GM12878 (cell line): Measurements from ENCODE around the gene HSPA2. TPM values are rescaled to one million over a fixed set of nuclear protein-coding genes. Genes with fewer than 3 reads are reported as not detected.

ENCODE experiments used
- ATAC-seq: fragments of 200-7000 bp; cut with Tn5 transposase; 3 replicates; pipeline ENCODE4 v1.9.1; 2020; ENCODE audit warnings: mild to moderate bottlenecking, moderate library complexity
- BruUV-seq: library from RNA; stranded (reverse); fragments of 400-500 nt; replicated peaks from 2 replicates; lab custom pipeline; 2021; lab: Mats Ljungman, UMichigan
- CTCF ChIA-PET: fragments of 300-600 bp; sonication (Branson Sonifier 250); formaldehyde crosslinking; extraction: SDS; loops from one replicate; lab custom pipeline; 2021; ENCODE audit warnings: inconsistent platforms; lab: Yijun Ruan, JAX
- POLR2A ChIA-PET: fragments of 350-600 bp; formaldehyde crosslinking; extraction: SDS; loops from one replicate; lab custom pipeline; 2021; ENCODE audit warnings: inconsistent platforms; lab: Charles Lee
- RAD21 ChIA-PET: fragments of 300-600 bp; sonication (Branson Sonifier 250); formaldehyde crosslinking; loops from one replicate; lab custom pipeline; 2023; ENCODE audit warnings: antibody characterized with exemption; ENCODE audit not compliant: unreplicated experiment; lab: Charles Lee
- SMC1A ChIA-PET: fragments of 300-600 bp; sonication (Branson Sonifier 250); formaldehyde crosslinking; loops from one replicate; lab custom pipeline; 2023; ENCODE audit not compliant: unreplicated experiment, uncharacterized antibody; lab: Charles Lee
- DNase-seq: peaks from one replicate; pipeline ENCODE4 v3.0.0-alpha.2; 2011; ENCODE audit warnings: low read depth, low spot score
- FAIRE-seq: peaks from 3 replicates; lab custom pipeline; 2011; peaks lifted over from hg19 to GRCh38; lab: Jason Lieb, UNC
- H2AFZ ChIP-seq: 2 replicates; pipeline ENCODE4 v1.6.0; 2011; ENCODE audit warnings: low read depth, low read length, control low read depth; ENCODE audit not compliant: control insufficient read depth
- H3K27ac ChIP-seq: 2 replicates; pipeline ENCODE4 v1.5.1; 2011; ENCODE audit warnings: control low read depth; ENCODE audit not compliant: control insufficient read depth, insufficient read depth
- H3K27me3 ChIP-seq, 2 experiments: replicated peaks in 1 of 2; 2 replicates each; pipeline versions ENCODE4 v1.6.0 to v1.6.1; 2011; ENCODE audit warnings: low read length in 1 of 2; ENCODE audit not compliant: control insufficient read depth in 2 of 2, insufficient read depth in 2 of 2
- H3K36me3 ChIP-seq, 2 experiments: 2 replicates each; pipeline ENCODE4 v1.5.1; 2011; ENCODE audit warnings: low read length in 1 of 2; ENCODE audit not compliant: control insufficient read depth in 2 of 2, insufficient read depth in 2 of 2
- H3K4me1 ChIP-seq: 2 replicates; pipeline ENCODE4 v1.6.1; 2011; ENCODE audit warnings: mild to moderate bottlenecking, low read length, moderate library complexity, mixed read lengths; ENCODE audit not compliant: control insufficient read depth, insufficient read depth
- H3K4me2 ChIP-seq: 2 replicates; pipeline ENCODE4 v1.6.0; 2011; ENCODE audit warnings: control low read depth; ENCODE audit not compliant: control insufficient read depth, insufficient read depth
- H3K4me3 ChIP-seq: fragments of 200-600 bp; sonication (generic); 2 replicates; pipeline ENCODE4 v1.5.1; 2016
- H3K79me2 ChIP-seq: 2 replicates; pipeline ENCODE4 v1.6.0; 2011; ENCODE audit warnings: low read length; ENCODE audit not compliant: control insufficient read depth, insufficient read depth
- H3K9ac ChIP-seq: 2 replicates; pipeline ENCODE4 v1.8.0; 2011; ENCODE audit warnings: low read length, control low read depth, mixed read lengths; ENCODE audit not compliant: control insufficient read depth, insufficient read depth
- H3K9me3 ChIP-seq: replicated peaks from 3 replicates; pipeline ENCODE4 v1.5.1; 2011; ENCODE audit warnings: mild to moderate bottlenecking, low read length; ENCODE audit not compliant: control insufficient read depth, insufficient read depth
- H4K20me1 ChIP-seq: 2 replicates; pipeline ENCODE4 v1.6.0; 2011; ENCODE audit not compliant: control insufficient read depth, insufficient read depth
- ATF2 ChIP-seq: IDR thresholded peaks from 2 replicates; pipeline ENCODE4 v1.6.1; 2012; ENCODE audit warnings: low read length, inconsistent platforms
- BCL11A ChIP-seq: IDR thresholded peaks from 2 replicates; pipeline ENCODE4 v1.6.1; 2011; ENCODE audit warnings: low read depth, low read length
- CBX3 ChIP-seq: fragments of 200-600 bp; sonication (generic); IDR thresholded peaks from 2 replicates; pipeline ENCODE4 v1.6.1; 2016; ENCODE audit warnings: low read depth, borderline replicate concordance
- GATAD2B ChIP-seq: fragments of 450-650 bp; conservative IDR thresholded peaks from 2 replicates; pipeline ENCODE4 v1.6.1; 2017; ENCODE audit warnings: low read depth, mild to moderate bottlenecking, moderate library complexity
- HDGF ChIP-seq: fragments of 450-650 bp; IDR thresholded peaks from 2 replicates; pipeline ENCODE4 v1.6.1; 2016; ENCODE audit warnings: antibody characterized with exemption
- JUNB ChIP-seq: IDR thresholded peaks from 2 replicates; pipeline ENCODE4 v1.6.1; 2016; ENCODE audit warnings: antibody characterized with exemption, mild to moderate bottlenecking
- LARP7 ChIP-seq: fragments of 450-650 bp; IDR thresholded peaks from 2 replicates; pipeline ENCODE4 v1.6.1; 2017; ENCODE audit warnings: mild to moderate bottlenecking
- NBN ChIP-seq: fragments of 450-650 bp; IDR thresholded peaks from 2 replicates; pipeline ENCODE4 v1.6.1; 2016
- NR2C2 ChIP-seq: IDR thresholded peaks from 2 replicates; pipeline ENCODE4 v1.6.1; 2011; ENCODE audit warnings: borderline replicate concordance, low read depth; ENCODE audit not compliant: control insufficient read depth, insufficient read length
- NRF1 ChIP-seq: conservative IDR thresholded peaks from 2 replicates; pipeline ENCODE4 v1.6.1; 2011; ENCODE audit warnings: mild to moderate bottlenecking, low read depth, low read length, improper control_type of control experiment
- RBBP5 ChIP-seq: fragments of 200-600 bp; sonication (generic); conservative IDR thresholded peaks from 2 replicates; pipeline ENCODE4 v1.6.1; 2016
- SREBF1 ChIP-seq: IDR thresholded peaks from 2 replicates; pipeline ENCODE4 v1.6.1; 2012; ENCODE audit warnings: mild to moderate bottlenecking, low read length
- ZBTB33 ChIP-seq: fragments of 450-650 bp; IDR thresholded peaks from 2 replicates; pipeline ENCODE4 v1.6.1; 2017; ENCODE audit warnings: mild to moderate bottlenecking
- ZBTB4 ChIP-seq: fragments of 450-650 bp; formaldehyde crosslinking; IDR thresholded peaks from 2 replicates; pipeline ENCODE4 v1.4.0; 2022; ENCODE audit warnings: mild to moderate bottlenecking, moderate library complexity
- ZNF207 ChIP-seq: fragments of 450-650 bp; IDR thresholded peaks from 2 replicates; pipeline ENCODE4 v1.6.1; 2014; ENCODE audit warnings: antibody characterized with exemption, mild to moderate bottlenecking, borderline replicate concordance
- ZNF384 ChIP-seq: IDR thresholded peaks from 2 replicates; pipeline ENCODE4 v1.6.1; 2012; ENCODE audit warnings: low read depth, mild to moderate bottlenecking, low read length, improper control_type of control experiment, borderline replicate concordance
- WGBS: methylation state at CpG from one replicate; pipeline ENCODE4 v1.1.6; 2016; ENCODE audit warnings: low lambda C conversion rate; ENCODE audit not compliant: insufficient replicate concordance, insufficient coverage; ENCODE audit errors: missing lambda C conversion rate; 5-methylcytosine and 5-hydroxymethylcytosine counted together
- in situ Hi-C: fragments of 300-500 bp; cut with MboI; formaldehyde crosslinking; loops from 9 replicates; pipeline ENCODE4 v1.14.3; 2018; ENCODE audit warnings: mixed read lengths
- intact Hi-C: fragments of 100-400 bp; cut with micrococcal nuclease; formaldehyde crosslinking; loops from one replicate; pipeline ENCODE4 v1.14.2; 2022; ENCODE audit not compliant: unreplicated experiment
- polyA plus RNA-seq, 11 experiments: library from polyadenylated mRNA; depleted of rRNA in 4 of 11; unstranded in 6 of 11; stranded (reverse) in 5 of 11; fragments of >200 nt; fragmentation: Nextera tagmentation in 4 of 11; fragmentation: Illumina TruSeq in 1 of 11; extraction: Ambion mirVana in 4 of 11; extraction: Trizol in 1 of 11; gene quantifications; 1 replicate in 1 of 11; 2 replicates in 10 of 11; pipeline versions ENCODE4 v1.2.1 to v1.2.3, GENCODE V29; 2011 to 2016; ENCODE audit warnings: inconsistent platforms in 2 of 11, missing spikeins in 2 of 11, low read depth in 1 of 11
- total RNA-seq, 4 experiments: library from RNA; depleted of rRNA in 3 of 4; stranded (reverse); fragments of >200 nt in 3 of 4; fragmentation: Illumina TruSeq in 1 of 4; extraction: Trizol in 1 of 4; gene quantifications; 2 replicates each; pipeline versions ENCODE4 v1.2.1 to v1.2.3, GENCODE V29; 2013 to 2021
- TF ChIP-seq, protein P1 (sequence below): fragments of 450-650 bp; IDR thresholded peaks from 2 replicates; pipeline ENCODE4 v1.6.1; 2016; ENCODE audit warnings: mild to moderate bottlenecking

Gene HSPA2
- total and polyA plus RNA-seq, 10 of the 15 experiments (the other 5 are each of a cell fraction or from before 2014, with no cell fraction given) = 0.02 to 1.2 (median 0.65) TPM

DNA sequence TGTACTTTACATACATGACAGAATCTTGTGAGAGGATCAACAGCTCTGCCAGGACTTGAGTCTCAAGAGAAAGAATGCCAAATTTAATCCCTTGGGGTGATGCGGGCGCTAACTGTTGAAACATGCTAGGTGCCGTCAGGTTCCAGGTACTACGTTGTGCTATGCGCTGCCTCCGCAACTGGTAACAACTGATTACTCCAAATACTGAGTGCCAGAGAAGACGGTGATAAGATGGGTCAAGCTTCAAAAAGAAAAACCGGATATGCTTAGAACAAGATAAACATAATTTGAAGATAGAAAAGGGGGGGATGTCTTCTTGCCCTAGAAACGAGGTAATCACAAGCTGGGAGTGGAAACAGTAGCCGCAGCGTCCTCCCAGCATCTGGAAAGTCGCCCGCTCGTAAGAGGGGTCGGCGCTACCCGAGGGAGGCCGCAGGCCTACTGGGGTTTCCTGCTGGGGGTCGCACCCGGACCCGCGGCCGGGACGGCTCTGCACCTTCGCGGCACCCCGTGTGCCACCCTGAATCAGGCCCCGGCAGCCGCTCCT, 37.6 kb upstream of the HSPA2 start:
- WGBS = under 1% methylated on average over 29 of the region's 29 CpGs
- H3K4me2 ChIP-seq = peak overlapping the region; percentile 70
- no peak for TF ChIP-seq ZNF384
- no peak for TF ChIP-seq ATF2
- no peak for TF ChIP-seq ZBTB4 (CRISPR knock-in tag)
- TF ChIP-seq ZBTB33 = no peak
- no peak for TF ChIP-seq BCL11A
- TF ChIP-seq NBN = no peak
- no peak for TF ChIP-seq GATAD2B
- no peak for TF ChIP-seq NRF1
- TF ChIP-seq CBX3 = no peak
- TF ChIP-seq JUNB = no peak
- TF ChIP-seq ZNF207 = no peak
- no peak for TF ChIP-seq LARP7
- no peak for TF ChIP-seq RBBP5
- no peak for TF ChIP-seq NR2C2
- TF ChIP-seq SREBF1 = no peak
- peak; percentile 17; the same call in 1 of the 2 replicates for TF ChIP-seq HDGF
- TF ChIP-seq, protein P1, sequence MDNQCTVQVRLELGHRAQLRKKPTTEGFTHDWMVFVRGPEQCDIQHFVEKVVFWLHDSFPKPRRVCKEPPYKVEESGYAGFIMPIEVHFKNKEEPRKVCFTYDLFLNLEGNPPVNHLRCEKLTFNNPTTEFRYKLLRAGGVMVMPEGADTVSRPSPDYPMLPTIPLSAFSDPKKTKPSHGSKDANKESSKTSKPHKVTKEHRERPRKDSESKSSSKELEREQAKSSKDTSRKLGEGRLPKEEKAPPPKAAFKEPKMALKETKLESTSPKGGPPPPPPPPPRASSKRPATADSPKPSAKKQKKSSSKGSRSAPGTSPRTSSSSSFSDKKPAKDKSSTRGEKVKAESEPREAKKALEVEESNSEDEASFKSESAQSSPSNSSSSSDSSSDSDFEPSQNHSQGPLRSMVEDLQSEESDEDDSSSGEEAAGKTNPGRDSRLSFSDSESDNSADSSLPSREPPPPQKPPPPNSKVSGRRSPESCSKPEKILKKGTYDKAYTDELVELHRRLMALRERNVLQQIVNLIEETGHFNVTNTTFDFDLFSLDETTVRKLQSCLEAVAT = peak; percentile 69

More for the DNA sequence above, 37.6 kb upstream of the HSPA2 start:
- ChIA-PET CTCF (interaction anchor here (0.7 to 3.5 kb wide), 12 partner anchors 8 to 170 kb away, joined by 3 to 37 read pairs (median 4); partner anchors contain the start of gene HSPA2), RAD21 (interaction anchor here (0.6 to 2.9 kb wide), 11 partner anchors 8 to 160 kb away, joined by 3 to 12 read pairs (median 7); partner anchors contain the start of gene MTHFD1), POLR2A (interaction anchor here (0.6 to 3.1 kb wide), 11 partner anchors 7 to 1105 kb away, joined by 3 to 19 read pairs (median 4); partner anchors contain the start of gene MTHFD1), SMC1A (interaction anchor here (0.6 to 3.6 kb wide), 14 partner anchors 8 to 165 kb away, joined by 3 to 29 read pairs (median 6); partner anchors contain the start of gene AKAP5)
- H3K9me3 ChIP-seq = no peaks in the 10 kb centered on the region
- H3K4me3 ChIP-seq = peak overlapping the region; percentile 76
- in situ Hi-C loops (no loop called here), intact Hi-C loops (loop anchor here (2.0 kb wide), 1 partner anchor 24 kb away; no protein-coding TSS in a partner anchor)
- peak overlapping the region; percentile 97 for H3K9ac ChIP-seq
- no peak for ATAC-seq
- H3K4me1 ChIP-seq = peaks cover 5% of the 10 kb centered on the region; the same call in 1 of the 2 replicates
- BruUV-seq = TSS peak; percentile 60
- H3K27ac ChIP-seq = peak overlapping the region; percentile 98
- H3K79me2 ChIP-seq = peaks cover 93% of the 10 kb centered on the region
- no peak for FAIRE-seq
- H3K36me3 ChIP-seq = no peaks in the 10 kb centered on the region
- H3K27me3 ChIP-seq = no peaks in the 10 kb centered on the region
- no peak for DNase-seq
- no peaks in the 10 kb centered on the region for H4K20me1 ChIP-seq
- H2AFZ ChIP-seq = peak overlapping the region; percentile 53
